GM18511 (cell line): Measurements from ENCODE around the gene CTTN.

Source experiments
- ATAC-seq: cut with Tn5 transposase; IDR thresholded peaks from one replicate; pipeline ENCODE4 v1.9.1; 2021; ENCODE audit warnings: mild to moderate bottlenecking, moderate library complexity; ENCODE audit not compliant: unreplicated experiment

The CTTN gene

DNA sequence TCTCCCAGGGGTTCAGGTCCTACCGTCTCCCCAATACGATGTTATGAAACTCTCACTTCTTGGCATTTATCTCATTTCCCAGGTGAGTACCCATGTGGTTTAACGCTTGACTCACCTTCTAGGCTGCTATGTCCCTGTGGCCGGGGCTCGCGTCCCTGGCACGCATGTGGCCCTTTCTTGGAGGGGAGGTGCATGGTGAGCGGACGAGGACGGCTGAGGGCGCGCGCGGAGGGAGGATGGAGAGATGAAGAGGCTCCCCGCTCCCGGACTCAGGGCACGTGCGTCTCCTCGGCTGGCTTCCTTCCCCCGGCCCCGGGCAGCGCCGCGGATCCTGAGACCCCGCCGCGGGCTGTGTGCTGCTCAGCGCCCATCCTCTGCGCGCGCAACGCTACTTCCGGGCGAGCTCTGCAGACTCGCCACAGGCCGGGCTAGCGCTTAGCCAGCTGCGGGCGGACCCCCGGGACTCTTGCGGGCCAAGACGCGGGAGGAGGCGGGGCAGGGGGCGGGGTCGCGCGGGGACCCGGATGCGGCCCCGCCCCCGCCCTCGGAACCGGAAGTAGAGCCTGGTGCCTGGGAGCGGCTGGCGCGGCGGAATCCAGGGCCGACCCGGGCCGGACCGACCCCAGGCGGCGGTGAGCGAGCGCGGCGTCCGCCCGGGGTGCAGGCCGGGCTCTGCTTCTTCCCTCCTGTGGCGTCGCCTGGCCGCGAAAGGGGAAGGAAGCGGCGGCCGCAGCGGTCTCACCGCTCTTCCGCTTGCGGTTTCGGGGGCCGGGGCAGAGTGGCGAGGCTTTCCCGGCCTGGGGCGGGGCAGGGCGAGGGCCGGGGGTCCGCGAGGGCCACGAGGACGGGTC lies at the start of gene CTTN:
CTTN (plus strand) TSS at position 547 of the 851 bp plus-strand sequence. CDS start 8,769 bp downstream, outside the sequence.
- peak; percentile 62 for ATAC-seq

DNA sequence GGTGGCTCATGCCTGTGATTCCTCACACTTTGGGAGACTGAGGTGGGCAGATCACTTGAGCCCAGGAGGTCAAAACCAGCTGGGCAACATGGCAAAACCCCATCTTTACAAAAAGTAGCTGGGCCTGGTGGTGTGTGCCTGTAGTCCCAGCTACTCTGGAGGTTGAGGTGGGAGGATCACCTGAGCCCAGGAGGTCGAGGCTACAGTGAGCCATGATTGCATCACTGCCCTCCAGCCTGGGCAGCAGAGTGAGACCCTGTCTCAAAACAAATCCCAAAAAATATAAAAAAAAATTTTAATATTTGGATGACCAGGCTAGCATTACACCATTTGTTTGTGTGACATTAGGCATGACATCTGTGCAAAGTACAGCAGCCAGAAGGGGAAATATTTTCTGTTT lies 49.7 kb upstream of the CTTN start:
- no peak for ATAC-seq

DNA sequence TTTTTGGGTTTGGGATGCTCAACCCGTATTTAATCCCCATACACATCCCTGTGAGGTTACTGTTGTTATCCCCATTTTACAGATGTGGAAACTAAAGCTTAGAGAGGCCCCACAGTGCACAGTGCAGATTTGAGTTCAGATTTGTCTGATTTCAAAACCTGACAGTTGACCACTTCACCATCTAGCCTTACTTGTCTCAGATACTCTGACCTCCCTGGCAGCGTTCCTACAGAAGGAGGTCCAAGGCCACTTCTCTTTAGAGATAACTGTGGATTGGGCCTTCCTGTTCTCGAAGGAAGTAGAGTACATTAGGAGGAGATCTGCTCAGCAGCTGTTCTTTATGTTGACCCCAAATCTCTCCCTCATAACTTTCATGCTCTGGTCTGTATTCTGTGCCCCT lies 46.7 kb upstream of the CTTN start:
- ATAC-seq, result no peak

DNA sequence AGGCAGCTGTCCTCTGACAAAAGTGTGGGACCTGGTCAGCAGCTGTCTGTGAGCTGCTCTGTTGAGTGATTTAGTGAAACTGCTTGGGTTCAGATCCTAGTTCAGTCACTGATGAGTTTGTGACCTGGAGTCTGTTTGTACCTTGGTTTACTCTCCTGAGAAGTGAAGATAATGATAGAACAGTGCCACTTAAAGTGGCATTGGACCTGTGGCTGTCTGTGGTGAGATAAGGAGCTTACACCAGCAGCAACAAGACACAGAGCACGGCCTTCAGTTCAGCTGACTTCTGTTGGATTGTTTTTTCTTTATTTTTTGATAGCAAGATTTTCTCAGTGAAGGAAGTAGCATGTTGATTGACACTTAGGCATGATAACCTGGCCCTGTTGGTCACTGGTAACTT lies 46.2 kb upstream of the CTTN start:
- ATAC-seq, result no peak

DNA sequence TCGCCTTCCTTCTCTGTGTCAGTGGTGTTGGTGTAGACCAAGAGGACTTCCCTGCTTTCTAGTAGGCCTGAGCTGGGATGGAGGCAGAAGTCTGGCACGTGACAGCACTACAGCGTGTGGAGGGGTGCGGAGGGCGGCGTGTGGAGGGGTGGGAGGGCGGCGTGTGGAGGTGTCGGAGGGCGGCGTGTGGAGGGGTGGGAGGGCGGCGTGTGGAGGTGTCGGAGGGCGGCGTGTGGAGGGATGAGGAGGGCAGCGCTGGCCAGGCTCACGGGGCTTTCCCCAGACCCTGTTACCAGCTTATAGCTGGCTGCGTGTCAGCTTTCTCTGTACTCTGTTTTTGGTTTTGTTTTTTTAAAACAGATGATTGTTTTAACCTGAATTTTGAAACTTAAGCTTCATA lies 45.7 kb upstream of the CTTN start:
- ATAC-seq, result no peak

DNA sequence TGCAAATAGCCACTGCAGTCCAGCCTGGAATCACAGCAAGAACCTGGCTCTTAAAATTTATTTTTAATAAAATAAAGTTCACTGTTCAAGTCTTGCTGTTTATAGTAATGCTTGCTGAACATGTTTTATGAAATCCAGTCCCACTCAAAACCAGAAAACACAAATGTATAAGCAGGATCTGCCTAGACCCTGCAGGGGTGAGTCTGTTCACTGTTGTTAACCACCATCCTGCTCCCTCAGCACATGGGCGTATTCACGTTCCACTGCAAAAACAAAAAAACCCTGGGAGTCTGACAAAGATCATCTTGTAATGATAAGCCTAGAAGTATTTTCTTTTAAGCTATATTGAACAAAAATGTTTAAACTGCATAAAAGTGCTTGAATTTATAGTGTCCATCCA lies 45.0 kb upstream of the CTTN start:
- ATAC-seq, result no peak

DNA sequence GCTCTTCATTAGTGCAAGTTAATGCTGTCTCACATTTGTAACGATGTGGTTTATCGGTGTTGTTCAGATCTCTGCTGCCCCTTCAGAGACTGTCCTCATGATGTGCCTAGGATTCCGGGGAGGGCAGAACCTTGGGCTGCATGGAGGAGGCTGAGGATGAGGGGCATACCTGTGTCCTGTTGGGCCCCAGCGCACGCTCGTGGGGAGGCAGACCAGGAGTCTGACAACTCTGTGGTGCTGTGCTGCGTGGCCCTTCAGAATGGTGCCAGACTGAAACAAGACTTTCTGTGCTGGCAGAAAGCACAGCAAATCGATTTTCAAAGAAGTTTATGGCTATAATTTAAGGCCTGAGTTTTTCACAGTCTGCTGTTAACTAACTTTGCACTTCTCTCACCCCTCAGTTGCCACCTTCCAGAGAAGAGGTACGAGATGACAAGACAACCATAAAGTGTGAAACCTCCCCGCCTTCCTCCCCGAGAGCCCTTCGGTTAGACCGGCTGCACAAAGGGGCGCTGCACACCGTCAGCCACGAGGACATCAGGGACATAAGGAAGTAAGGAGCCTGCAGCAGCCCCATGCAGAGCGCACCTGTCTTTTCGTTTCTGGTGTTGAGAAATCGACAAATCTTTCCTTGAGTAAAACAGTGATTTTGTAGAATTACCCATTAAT lies 44.3 kb upstream of the CTTN start:
- ATAC-seq, result no peak

DNA sequence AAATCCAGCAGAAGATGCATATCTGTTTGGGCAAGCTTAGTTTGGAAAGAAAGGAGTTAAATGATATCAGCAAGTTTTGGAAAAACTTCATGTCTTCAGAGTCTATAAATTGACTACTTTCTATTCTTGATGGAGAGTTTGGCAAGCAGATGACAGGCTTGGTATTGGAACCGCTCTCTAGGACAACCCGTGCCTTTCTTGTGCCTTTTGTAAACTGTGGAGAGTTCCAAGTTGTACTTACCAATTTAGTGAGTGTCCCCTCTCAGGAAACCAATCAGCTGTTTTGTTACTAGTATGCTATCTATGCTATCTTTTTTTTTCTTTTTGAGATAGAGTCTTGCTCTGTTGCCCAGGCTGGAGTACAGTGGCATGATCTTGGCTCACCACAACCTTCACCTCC lies 43.7 kb upstream of the CTTN start:
- ATAC-seq, result no peak

DNA sequence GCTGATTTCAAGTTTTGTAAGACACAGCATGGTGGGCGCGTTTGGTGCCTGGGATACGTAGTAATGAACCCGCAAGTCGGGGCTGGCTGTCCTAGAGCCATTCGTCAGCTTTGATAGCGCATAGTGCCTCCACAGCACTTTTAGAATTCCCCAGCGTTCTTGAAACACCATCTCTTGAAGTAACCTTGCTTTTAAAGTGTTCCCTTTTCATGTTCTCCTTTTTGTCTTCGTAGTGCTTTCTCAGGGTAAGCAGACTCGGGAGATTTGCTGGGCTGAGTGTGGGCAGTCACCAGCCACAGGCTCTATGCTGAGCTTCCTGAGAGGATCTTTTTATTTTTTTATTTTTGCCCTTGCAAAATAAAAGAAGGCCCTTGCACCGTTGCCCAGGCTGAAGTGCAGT lies 39.6 kb upstream of the CTTN start:
- no peak for ATAC-seq

DNA sequence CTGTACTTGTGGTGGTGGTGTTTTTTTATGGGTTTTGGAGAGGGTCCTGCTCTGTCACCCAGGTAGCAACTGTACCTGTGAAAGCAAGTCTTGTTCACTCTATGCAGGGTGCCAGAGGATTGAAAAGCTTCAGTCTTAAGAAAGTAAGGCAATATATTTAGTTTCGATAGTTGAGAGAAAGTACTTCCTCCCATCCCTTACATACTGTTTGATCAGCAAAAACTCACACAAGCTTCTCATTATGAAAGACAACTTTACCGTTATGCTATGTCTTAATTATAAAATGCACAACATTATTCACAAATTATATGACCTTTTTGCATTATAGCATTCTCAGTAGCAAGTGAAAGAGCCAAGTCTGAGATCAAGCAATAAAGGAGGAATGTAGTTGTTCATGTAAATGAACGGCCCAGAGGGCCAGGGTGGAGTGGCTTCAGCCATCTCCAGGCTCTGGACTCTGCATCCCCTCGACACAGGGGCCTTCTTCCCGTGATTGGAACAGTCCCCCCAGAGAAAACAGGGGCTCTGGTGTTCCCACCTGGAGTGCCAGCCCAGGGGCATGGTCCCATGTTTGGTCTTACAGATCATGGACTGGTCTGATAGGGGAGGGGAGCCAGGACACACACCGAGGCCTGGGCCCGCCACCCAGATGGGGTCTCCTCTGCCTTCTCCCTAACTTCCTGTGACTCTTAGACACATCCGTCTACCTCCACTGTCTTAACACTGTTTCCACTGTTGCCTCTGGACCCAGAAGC lies 38.7 kb upstream of the CTTN start:
- ATAC-seq, result no peak

DNA sequence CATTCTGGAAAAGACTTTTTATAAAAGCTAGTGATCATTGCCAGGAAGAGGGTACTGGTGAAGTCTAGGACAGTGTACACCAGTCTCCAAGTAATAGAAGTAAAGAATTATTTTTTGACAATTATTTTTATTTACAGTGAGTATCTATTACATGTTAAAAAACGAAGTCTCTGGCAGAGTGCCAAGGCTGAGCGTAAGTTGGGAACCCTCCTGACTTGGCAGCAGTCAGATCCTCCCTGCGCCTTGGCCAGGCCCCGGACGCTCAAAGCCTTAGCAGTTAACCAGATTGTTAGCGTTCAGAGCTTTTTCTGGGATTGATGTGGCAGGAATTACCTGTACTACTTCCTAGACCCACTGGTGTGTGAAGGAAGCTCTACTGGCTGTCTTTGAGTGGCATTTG lies 38.1 kb upstream of the CTTN start:
- ATAC-seq, result no peak

DNA sequence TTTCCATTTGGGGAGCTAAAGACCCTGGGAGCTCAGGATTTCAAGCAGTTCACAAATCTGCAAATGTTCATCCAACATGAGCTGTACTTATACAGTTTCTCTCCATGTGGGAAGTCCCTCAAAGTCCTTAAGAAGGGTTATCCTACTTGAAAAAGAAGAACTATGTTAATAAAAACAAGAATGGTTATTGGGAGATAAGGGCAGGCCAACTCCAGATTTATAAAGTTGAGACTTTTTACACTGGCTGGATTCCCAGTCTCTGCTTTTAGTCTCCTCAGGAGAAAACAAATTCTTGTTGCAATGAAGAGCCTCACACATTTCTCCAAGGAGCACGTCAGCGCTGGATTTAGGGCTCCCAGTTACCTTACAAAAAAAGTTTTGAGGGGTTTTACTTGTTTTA lies 34.2 kb upstream of the CTTN start:
- no peak for ATAC-seq

DNA sequence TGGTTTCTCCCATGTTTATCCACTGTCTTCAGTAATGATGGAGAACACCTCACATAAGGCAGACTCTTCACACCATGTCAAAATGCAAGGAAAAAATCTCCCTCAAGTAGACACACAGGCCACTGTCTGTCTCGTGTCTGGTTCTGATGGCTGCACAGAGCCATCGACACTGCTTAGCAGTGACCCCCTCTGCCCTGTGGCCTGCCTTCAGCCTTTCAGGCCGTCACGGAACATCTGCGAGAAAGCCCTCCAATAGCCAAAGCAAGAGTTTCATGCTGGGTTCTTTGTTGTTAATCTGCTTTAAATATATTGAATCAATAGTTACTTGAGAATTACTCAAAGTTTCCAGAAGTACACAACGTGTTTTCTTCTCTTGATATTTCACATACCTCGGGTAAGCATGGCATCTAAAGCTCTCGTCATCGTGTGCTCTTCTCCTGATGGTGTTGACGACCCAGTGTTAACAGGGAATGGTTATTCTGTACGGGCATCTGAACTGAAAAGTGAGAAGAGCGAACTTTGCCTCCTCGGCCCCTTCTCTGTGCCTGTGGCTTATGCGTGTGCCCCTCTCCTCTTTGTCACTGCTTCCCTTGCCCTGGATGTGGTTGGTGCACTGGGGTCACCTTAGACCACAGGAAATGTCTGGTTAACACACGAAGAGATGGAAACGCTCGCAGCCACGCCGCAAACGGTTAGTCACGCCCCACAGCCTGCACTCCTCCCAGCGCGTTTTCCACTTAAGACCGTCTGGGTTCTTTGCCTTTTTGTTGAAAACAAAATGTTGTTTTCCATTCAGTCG lies 33.4 kb upstream of the CTTN start:
- ATAC-seq, result no peak

DNA sequence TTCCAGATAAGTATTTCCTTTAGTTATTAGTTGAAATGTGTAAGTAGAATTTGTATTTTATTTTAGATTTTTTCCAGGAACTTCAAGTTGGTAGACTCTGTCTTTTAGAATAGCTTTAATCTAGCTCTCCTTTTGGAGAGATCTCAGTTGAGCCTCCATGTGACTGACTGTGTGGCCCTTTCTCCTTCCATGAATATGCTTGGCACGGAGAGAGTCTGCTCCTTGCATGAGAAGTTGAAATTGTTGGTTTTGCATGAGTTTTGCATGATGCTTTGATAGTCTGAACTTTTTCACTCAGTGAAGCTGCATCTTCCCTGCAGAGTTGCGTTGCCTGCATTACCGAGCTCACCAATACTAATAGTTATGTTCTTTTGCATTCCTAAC lies 32.8 kb upstream of the CTTN start:
- ATAC-seq, result no peak

DNA sequence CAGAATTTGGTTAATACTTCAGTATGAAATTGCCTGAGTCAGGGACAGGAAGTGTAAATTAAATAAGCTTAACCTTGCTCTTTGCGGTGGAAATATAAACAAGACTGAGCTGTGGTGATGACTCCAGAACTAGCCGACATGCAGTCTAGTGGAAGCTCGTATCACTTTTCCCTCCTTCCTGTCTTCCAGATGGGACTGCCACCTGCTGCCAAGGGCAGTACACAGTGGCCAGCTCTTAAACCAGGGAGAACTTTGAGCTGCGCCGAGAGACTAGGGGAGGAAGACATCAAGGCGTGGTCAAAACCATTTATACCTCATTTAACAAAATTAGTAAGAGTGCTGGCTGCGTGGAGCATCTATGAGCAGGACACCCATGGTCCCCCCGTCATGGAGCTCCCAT lies 31.3 kb upstream of the CTTN start:
- no peak for ATAC-seq

DNA sequence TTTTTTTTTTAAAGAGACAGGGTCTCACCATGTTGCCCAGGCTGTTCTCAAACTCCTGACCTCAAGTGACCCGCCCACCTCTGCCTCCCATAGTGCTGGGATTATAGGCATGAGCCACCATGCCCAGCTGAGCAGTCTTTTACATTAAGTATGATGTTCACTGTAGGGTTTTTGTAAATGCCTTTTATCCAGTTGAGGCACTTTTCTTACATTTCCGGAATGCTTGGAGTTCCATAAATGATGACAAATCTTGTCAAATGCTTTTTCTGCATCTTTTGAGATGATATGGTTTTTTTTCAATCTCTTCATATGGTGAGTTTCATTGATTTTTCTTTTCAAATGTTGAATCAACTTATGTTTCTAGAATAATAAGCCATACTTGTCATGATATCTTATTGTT lies 29.4 kb upstream of the CTTN start:
- ATAC-seq, result no peak

DNA sequence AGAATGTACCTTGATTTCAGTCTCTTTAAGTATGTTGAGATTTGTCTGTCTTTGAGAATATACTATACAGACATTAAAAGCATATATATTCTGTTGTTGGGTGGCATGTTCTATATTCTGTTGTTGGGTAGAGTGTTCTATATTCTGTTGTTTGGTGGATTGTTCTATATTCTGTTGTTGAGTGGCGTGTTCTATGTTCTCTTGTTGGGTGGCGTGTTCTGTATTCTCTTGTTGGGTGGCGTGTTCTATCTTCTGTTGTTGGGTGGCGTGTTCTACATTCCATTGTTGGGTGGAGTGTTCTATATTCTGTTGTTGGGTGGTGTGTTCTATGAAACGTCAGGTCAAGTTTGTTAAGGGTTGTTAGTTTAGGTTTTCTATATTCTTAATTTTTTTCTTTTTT lies 27.1 kb upstream of the CTTN start:
- ATAC-seq, result no peak

DNA sequence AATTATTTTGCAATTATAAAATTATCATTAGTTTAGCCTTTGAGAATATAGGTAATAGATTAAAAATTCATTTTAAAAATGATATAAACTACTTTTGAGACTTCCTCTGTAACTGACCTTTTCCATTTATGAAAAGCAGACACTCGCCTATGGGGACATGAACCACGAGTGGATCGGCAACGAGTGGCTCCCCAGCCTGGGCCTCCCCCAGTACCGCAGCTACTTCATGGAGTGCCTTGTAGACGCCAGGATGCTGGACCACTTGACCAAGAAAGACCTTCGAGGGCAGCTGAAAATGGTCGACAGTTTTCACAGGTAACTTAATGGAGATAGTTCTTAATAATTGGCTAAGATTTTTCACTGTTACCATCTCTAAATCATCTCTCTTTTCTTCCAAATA lies 26.3 kb upstream of the CTTN start:
- no peak for ATAC-seq

DNA sequence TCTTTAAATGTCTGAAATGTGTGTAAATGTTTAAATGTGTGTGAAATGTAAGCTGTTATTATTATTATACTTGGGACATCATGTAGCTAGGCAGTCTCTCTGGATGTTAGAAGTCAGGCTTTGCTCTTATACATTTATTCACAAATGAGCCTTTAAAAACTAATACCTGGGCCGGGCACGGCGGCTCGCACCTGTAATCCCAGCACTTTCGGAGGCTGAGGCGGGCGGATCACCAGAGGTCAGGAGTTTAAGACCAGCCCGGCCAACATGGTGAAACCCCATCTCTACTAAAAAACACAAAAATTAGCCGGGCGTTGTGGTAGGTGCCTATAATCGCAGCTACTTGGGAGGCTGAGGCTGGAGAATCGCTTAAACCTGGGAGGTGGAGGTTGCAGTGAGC lies 21.7 kb upstream of the CTTN start:
- ATAC-seq, result no peak

DNA sequence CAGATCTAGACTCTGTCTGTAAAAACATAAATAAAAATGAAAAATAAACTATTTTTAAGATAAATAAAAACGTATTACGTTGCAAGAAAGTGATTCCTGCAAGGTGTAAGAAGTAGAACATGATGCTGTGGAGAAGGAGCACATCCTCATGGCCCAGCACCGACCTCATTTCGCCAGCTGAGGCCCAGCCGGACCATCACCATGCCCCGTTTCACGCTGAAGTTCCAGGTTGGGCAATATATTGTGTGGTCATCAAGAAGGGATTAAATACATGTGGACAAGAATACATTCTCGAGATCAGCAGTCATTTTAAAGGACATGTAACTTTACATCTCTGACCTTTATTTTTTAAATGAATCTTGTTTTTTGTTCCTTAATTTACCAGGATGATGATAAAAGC lies 20.7 kb upstream of the CTTN start:
- ATAC-seq, result no peak

DNA sequence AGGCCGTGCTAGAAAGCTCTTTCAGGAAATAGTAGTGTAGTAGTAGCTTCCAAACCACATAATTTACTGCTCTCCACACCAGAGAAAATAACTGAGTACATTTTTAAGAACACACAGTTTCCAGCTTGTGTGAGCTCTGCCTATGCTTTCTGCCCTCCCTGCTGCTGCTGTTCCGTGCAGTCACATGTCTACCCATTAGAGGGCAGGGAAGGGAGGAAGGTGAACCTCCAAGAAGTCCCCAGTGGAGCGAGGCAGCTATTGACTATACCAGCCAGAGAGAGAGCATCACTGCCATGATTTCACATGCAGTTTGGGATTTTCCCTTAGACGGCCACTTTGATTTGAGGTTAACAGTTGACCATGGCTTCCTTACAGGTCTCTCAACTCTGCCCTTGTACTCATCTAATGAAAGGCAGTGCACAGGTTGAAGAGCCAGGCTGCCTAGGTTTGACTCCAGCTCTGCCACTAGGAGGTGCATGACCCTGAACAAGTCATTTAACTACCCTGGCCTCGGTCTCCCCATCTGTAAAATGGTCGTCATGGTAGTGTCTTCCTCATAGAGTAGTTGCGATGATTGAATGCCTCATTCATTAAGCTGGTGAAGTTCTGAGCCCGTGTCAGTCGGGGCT lies 19.7 kb upstream of the CTTN start:
- ATAC-seq, result no peak
